H1 (cell line): ENCODE results near the gene ZIC1. TPM values are rescaled to one million over a fixed set of nuclear protein-coding genes. Genes with fewer than 3 reads are reported as not detected.

Source experiments
- CTCF ChIA-PET: fragments of 300-600 bp; sonication (Branson Sonifier 250); formaldehyde crosslinking; loops from one replicate; lab custom pipeline; 2021; ENCODE audit not compliant: partially characterized antibody; lab: Charles Lee
- POLR2A ChIA-PET: fragments of 300-600 bp; sonication (Branson Sonifier 250); formaldehyde crosslinking; loops from one replicate; lab custom pipeline; 2021; ENCODE audit warnings: inconsistent platforms; ENCODE audit not compliant: partially characterized antibody; lab: Charles Lee
- DNase-seq, 2 experiments: peaks; one replicate each; pipeline versions ENCODE4 v3.0.0 to v3.0.0-alpha.2; 2010 to 2022; ENCODE audit warnings: low spot score in 2 of 2, low read depth in 1 of 2, mixed read lengths in 1 of 2
- FAIRE-seq: peaks from 2 replicates; lab custom pipeline; 2011; peaks lifted over from hg19 to GRCh38; lab: Jason Lieb, UNC
- H2AFZ ChIP-seq: 2 replicates; pipeline ENCODE4 v1.8.1; 2012; ENCODE audit warnings: low read length, inconsistent platforms
- H2AK5ac ChIP-seq: 2 replicates; pipeline ENCODE4 v1.6.1; 2013; ENCODE audit warnings: low read depth, low read length
- H2BK120ac ChIP-seq: replicated peaks from 2 replicates; pipeline ENCODE3; 2013; ENCODE audit warnings: low read depth, low read length, inconsistent platforms
- H2BK12ac ChIP-seq: 2 replicates; pipeline ENCODE4 v1.6.1; 2013; ENCODE audit warnings: low read depth, low read length
- H2BK15ac ChIP-seq: 2 replicates; pipeline ENCODE4 v1.6.1; 2013; ENCODE audit warnings: low read length
- H2BK20ac ChIP-seq: 2 replicates; pipeline ENCODE4 v1.6.1; 2013; ENCODE audit warnings: low read length
- H2BK5ac ChIP-seq: 2 replicates; pipeline ENCODE4 v1.6.1; 2013; ENCODE audit warnings: low read depth, low read length
- H3K14ac ChIP-seq: 2 replicates; pipeline ENCODE4 v1.6.1; 2013; ENCODE audit warnings: inconsistent platforms; ENCODE audit not compliant: insufficient read length
- H3K18ac ChIP-seq: 2 replicates; pipeline ENCODE4 v1.6.1; 2013; ENCODE audit warnings: low read length; ENCODE audit errors: extremely low read depth
- H3K23ac ChIP-seq: 2 replicates; pipeline ENCODE4 v1.6.1; 2013; ENCODE audit warnings: inconsistent platforms; ENCODE audit not compliant: insufficient read length
- H3K23me2 ChIP-seq: 2 replicates; pipeline ENCODE4 v1.6.1; 2013; ENCODE audit warnings: low read depth, low read length
- H3K27ac ChIP-seq: 2 replicates; pipeline ENCODE4 v1.6.1; 2011; ENCODE audit warnings: low read depth, low read length, inconsistent platforms
- H3K27me3 ChIP-seq, 4 experiments: replicated peaks in 1 of 4; 1 replicate in 1 of 4; 2 replicates in 3 of 4; pipeline versions ENCODE4 v1.6.1 to v1.8.1; 2011 to 2013; ENCODE audit warnings: low read length in 3 of 4, mild to moderate bottlenecking in 3 of 4, inconsistent platforms in 2 of 4, mixed read lengths in 2 of 4, moderate library complexity in 1 of 4; ENCODE audit not compliant: control insufficient read depth in 3 of 4, insufficient read depth in 3 of 4; ENCODE audit errors: extremely low read depth in 1 of 4
- H3K36me3 ChIP-seq, 4 experiments: 2 replicates each; pipeline versions ENCODE4 v1.6.1 to v1.8.1; 2011 to 2013; ENCODE audit warnings: mild to moderate bottlenecking in 4 of 4, low read length in 3 of 4, moderate library complexity in 2 of 4, control low read depth in 1 of 4, inconsistent platforms in 1 of 4; ENCODE audit not compliant: insufficient read depth in 4 of 4, control insufficient read depth in 2 of 4
- H3K4ac ChIP-seq: replicated peaks from 2 replicates; pipeline ENCODE3; 2013; ENCODE audit warnings: low read length, low read depth, mixed read lengths, inconsistent platforms; ENCODE audit not compliant: insufficient read length
- H3K4me1 ChIP-seq, 4 experiments: replicated peaks in 1 of 4; 1 replicate in 1 of 4; 2 replicates in 3 of 4; pipeline versions ENCODE4 v1.6.1 to v1.8.1; 2011 to 2013; ENCODE audit warnings: low read length in 3 of 4, inconsistent platforms in 2 of 4, mixed read lengths in 1 of 4; ENCODE audit not compliant: insufficient read depth in 4 of 4, control insufficient read depth in 3 of 4
- H3K4me2 ChIP-seq, 2 experiments: 2 replicates each; pipeline versions ENCODE4 v1.6.1 to v1.8.1; 2011 to 2013; ENCODE audit warnings: low read depth in 2 of 2, low read length in 2 of 2, control low read depth in 1 of 2, inconsistent platforms in 1 of 2, mild to moderate bottlenecking in 1 of 2; ENCODE audit not compliant: insufficient read depth in 1 of 2
- H3K4me3 ChIP-seq, 4 experiments: fragments of 200-600, 300-600 bp in 1 of 4; sonication (generic), shearing (Covaris generic), sonication (Bioruptor Twin) in 1 of 4; 2 replicates each; pipeline versions ENCODE4 v1.5.1 to v1.8.1; 2011 to 2016; ENCODE audit warnings: low read length in 4 of 4, low read depth in 3 of 4, control low read depth in 2 of 4, inconsistent platforms in 2 of 4, mild to moderate bottlenecking in 2 of 4, mixed read lengths in 1 of 4, moderate library complexity in 1 of 4; ENCODE audit not compliant: insufficient read depth in 2 of 4; ENCODE audit errors: extremely low read depth in 1 of 4
- H3K56ac ChIP-seq: replicated peaks from 2 replicates; pipeline ENCODE3; 2013; ENCODE audit warnings: low read depth, mild to moderate bottlenecking, mixed read lengths, low read length, inconsistent platforms; ENCODE audit not compliant: insufficient read length
- H3K79me1 ChIP-seq: 2 replicates; pipeline ENCODE4 v1.6.1; 2013; ENCODE audit warnings: low read depth, low read length, control low read depth
- H3K79me2 ChIP-seq, 2 experiments: 2 replicates each; pipeline versions ENCODE4 v1.6.1 to v1.8.1; 2012 to 2013; ENCODE audit warnings: low read length in 2 of 2, mild to moderate bottlenecking in 2 of 2, inconsistent platforms in 1 of 2; ENCODE audit not compliant: insufficient read depth in 2 of 2, control insufficient read depth in 1 of 2
- H3K9ac ChIP-seq, 4 experiments: replicated peaks in 1 of 4; 1 replicate in 1 of 4; 2 replicates in 3 of 4; pipeline versions ENCODE4 v1.6.1 to v1.8.1; 2011 to 2013; ENCODE audit warnings: low read depth in 3 of 4, low read length in 3 of 4, control low read depth in 2 of 4, mild to moderate bottlenecking in 2 of 4, moderate library complexity in 2 of 4, inconsistent platforms in 1 of 4; ENCODE audit errors: extremely low read depth in 1 of 4
- H3K9me3 ChIP-seq, 2 experiments: 2 replicates each; pipeline versions ENCODE4 v1.6.1 to v1.8.1; 2012 to 2013; ENCODE audit warnings: mild to moderate bottlenecking in 2 of 2, moderate library complexity in 2 of 2, control low read depth in 1 of 2, inconsistent platforms in 1 of 2, low read depth in 1 of 2, low read length in 1 of 2, mixed read lengths in 1 of 2; ENCODE audit not compliant: insufficient read depth in 2 of 2
- H4K20me1 ChIP-seq, 2 experiments: replicated peaks in 1 of 2; 2 replicates each; pipeline versions ENCODE3 to v1.8.1; 2011 to 2013; ENCODE audit warnings: inconsistent platforms in 2 of 2, low read length in 2 of 2, mild to moderate bottlenecking in 1 of 2; ENCODE audit not compliant: insufficient read depth in 2 of 2, control insufficient read depth in 1 of 2
- H4K5ac ChIP-seq: 2 replicates; pipeline ENCODE4 v1.6.1; 2013; ENCODE audit warnings: low read length, low read depth, mixed read lengths, inconsistent platforms; ENCODE audit not compliant: insufficient read length
- H4K8ac ChIP-seq: 2 replicates; pipeline ENCODE4 v1.8.0; 2013; ENCODE audit warnings: mild to moderate bottlenecking, moderate library complexity, low read length, inconsistent platforms; ENCODE audit not compliant: insufficient read depth; ENCODE audit errors: extremely low read depth
- H4K91ac ChIP-seq: replicated peaks from 2 replicates; pipeline ENCODE3; 2013; ENCODE audit warnings: low read length, mixed read lengths, inconsistent platforms; ENCODE audit not compliant: insufficient read length
- CTCF ChIP-seq, 3 experiments: IDR thresholded peaks; 1 replicate in 2 of 3; 2 replicates in 1 of 3; pipeline versions ENCODE4 v1.5.1 to v1.6.1; 2011; ENCODE audit warnings: low read length in 3 of 3, mild to moderate bottlenecking in 3 of 3, inconsistent platforms in 2 of 3, low read depth in 1 of 3, moderate library complexity in 1 of 3; ENCODE audit not compliant: insufficient read depth in 1 of 3; ENCODE audit errors: control extremely low read depth in 1 of 3
- E2F6 ChIP-seq: IDR thresholded peaks from 2 replicates; pipeline ENCODE4 v1.6.1; 2012; ENCODE audit warnings: inconsistent platforms
- RAD21 ChIP-seq, 2 experiments: IDR thresholded peaks in 1 of 2; conservative IDR thresholded peaks in 1 of 2; 2 replicates each; pipeline ENCODE4 v1.6.1; 2011; ENCODE audit warnings: low read depth in 2 of 2, low read length in 2 of 2, improper control_type of control experiment in 1 of 2, inconsistent platforms in 1 of 2, mild to moderate bottlenecking in 1 of 2, moderate library complexity in 1 of 2
- WGBS, 2 experiments: shearing (Covaris generic) in 1 of 2; methylation state at CpG; one replicate each; pipeline versions ENCODE4 v1.1.6 to v1.1.7; 2013 to 2015; ENCODE audit warnings: low lambda C conversion rate in 2 of 2, mixed read lengths in 2 of 2, inconsistent platforms in 1 of 2, low coverage in 1 of 2, missing lambda C conversion rate in 1 of 2; ENCODE audit not compliant: insufficient replicate concordance in 2 of 2, insufficient coverage in 1 of 2, insufficient read length in 1 of 2; ENCODE audit errors: extremely low coverage in 1 of 2, missing lambda C conversion rate in 1 of 2; 5-methylcytosine and 5-hydroxymethylcytosine counted together
- polyA plus RNA-seq, 7 experiments: library from polyadenylated mRNA; depleted of rRNA in 3 of 7; stranded (reverse) in 5 of 7; unstranded in 2 of 7; fragments of >200 nt in 5 of 7; fragments of 200-250 nt in 2 of 7; gene quantifications; 1 replicate in 5 of 7; 2 replicates in 1 of 7; 4 replicates in 1 of 7; pipeline versions ENCODE4 v1.2.1 to v1.2.3, GENCODE V29; 2011 to 2013; ENCODE audit warnings: missing spikeins in 2 of 7, mixed read lengths in 2 of 7
- total RNA-seq: library from RNA; stranded (reverse); fragmentation: NEBNext Ultra II Directional; extraction: Animal tissue kit (Norgen Biotek cat#: 25700); gene quantifications from 2 replicates; pipeline ENCODE4 v1.2.1, GENCODE V29; 2021

Gene ZIC1
- total and polyA plus RNA-seq, 2 of the 8 experiments (the other 6 are each of a cell fraction or from before 2014, with no cell fraction given), result 0.80 to 2.2 TPM

GRCh38 chr3:147383617-147384016, 25.5 kb upstream of the ZIC1 start:
- Histone ChIP-seq H3K4ac (no peak overlapping the region), H3K4me3 (no peak overlapping the region)
- CTCF ChIA-PET, result interaction anchor here (0.6 to 27.3 kb wide), 33 partner anchors 9 to 733 kb away, joined by 3 to 485 read pairs (median 4); partner anchors contain the start of gene ZIC4

More at GRCh38 chr3:147383617-147384016, 25.5 kb upstream of the ZIC1 start:
- peaks cover 60 to 87% (median 79%) of the 10 kb centered on the region in 4 experiments for H3K27me3 ChIP-seq
- no peak overlapping the region for H3K14ac ChIP-seq
- 15% methylated on average over 6 of the region's 6 CpGs; no CpG with 5 or more reads in 1 of the 2 experiments for WGBS, 2 experiments
- peak overlapping the region; percentile 63 to 76; a peak in 1 of 4 replicates for H3K4me2 ChIP-seq
- no peak overlapping the region for H2BK12ac ChIP-seq
- H2BK20ac ChIP-seq, result no peak overlapping the region
- no peak overlapping the region for H2BK5ac ChIP-seq
- peaks cover 16 to 41% (median 33%) of the 10 kb centered on the region in 4 experiments for H3K4me1 ChIP-seq
- DNase-seq, result peak in 1 of 2 experiments; percentile 48
- POLR2A ChIA-PET, result interaction anchor here (1.1 to 1.4 kb wide), 5 partner anchors 9 to 22 kb away, joined by 3 to 4 read pairs (median 3); no protein-coding TSS in a partner anchor
- no peak overlapping the region for H2AFZ ChIP-seq
- no peak overlapping the region for H4K91ac ChIP-seq
- no peaks in the 10 kb centered on the region for H3K36me3 ChIP-seq
- H3K79me1 ChIP-seq, result no peaks in the 10 kb centered on the region
- no peak overlapping the region for H2BK120ac ChIP-seq
- no peaks in the 10 kb centered on the region; the same call in 1 of the 2 replicates for H3K23me2 ChIP-seq
- no peaks in the 10 kb centered on the region for H3K9me3 ChIP-seq
- FAIRE-seq, result peak; percentile 78
- H4K5ac ChIP-seq, result no peak overlapping the region
- H3K56ac ChIP-seq, result no peak overlapping the region
- H3K9ac ChIP-seq, result no peak overlapping the region
- TF ChIP-seq RAD21 (IDR thresholded peaks at IDR 0.05 in 1 of 2, conservative IDR thresholded peaks at IDR 0.05 in 1 of 2; ENCODE audit: low read depth in 2 of 2, low read length in 2 of 2), result peak; percentile 74 to 77
- TF ChIP-seq CTCF (IDR thresholded peaks at IDR 0.05; ENCODE audit: control extremely low read depth in 1 of 3, insufficient read depth in 1 of 3, low read depth in 1 of 3, low read length in 3 of 3), result peak; percentile 60 to 77 (median 75)
- TF ChIP-seq E2F6, result no peak
- TF ChIP-seq, all 59 proteins: peak for 2
- Histone ChIP-seq H3K23ac (no peak overlapping the region), H3K18ac (no peak overlapping the region), H3K27ac (no peak overlapping the region), H3K79me2 (no peaks in the 10 kb centered on the region), H4K20me1 (peaks cover 0 to 2% of the 10 kb centered on the region in 2 experiments), H2BK15ac (no peak overlapping the region), H4K8ac (no peak overlapping the region), H2AK5ac (no peak overlapping the region)
